ENCODE results near the gene ERO1B.

DNA sequence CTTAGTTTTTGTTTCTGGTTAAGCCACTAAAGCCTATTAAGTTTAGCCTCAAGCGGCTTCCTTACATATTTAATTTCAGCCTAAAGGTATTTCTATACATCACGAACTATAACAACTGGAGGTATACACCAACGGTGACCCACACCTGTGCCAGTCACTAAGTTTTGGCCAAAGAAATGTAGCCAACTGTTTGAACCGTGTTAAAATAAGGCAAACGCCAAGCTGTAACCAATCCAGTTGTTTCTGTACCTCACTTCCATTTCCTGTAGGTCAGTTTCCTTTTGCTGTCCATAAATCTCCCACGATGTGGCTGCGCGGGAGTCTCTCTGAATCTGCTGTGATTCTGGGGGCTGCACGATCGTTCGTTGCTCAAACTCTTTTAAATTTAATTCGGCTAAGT is 5.6 kb upstream of the ERO1B start:
- no peak for TF ChIP-seq REST (IDR thresholded peaks at IDR 0.05; ENCODE audit: insufficient read depth in 1 of 2, low read depth in 2 of 2, low read length in 2 of 2)
- no peak for TF ChIP-seq TAF1 (IDR thresholded peaks at IDR 0.05; ENCODE audit: borderline replicate concordance, insufficient read depth, low read length)

All from PFSK-1 (cell line).